ENCODE results near the gene HPD.

GRCh38 chr12:121838126-121838525 is 20.5 kb downstream of the HPD start:
- TF ChIP-seq RAD21 (IDR thresholded peaks at IDR 0.05; ENCODE audit: low read length) (no peak), CTCF (IDR thresholded peaks at IDR 0.05) (no peak), TCF12 (IDR thresholded peaks at IDR 0.05) (no peak), RFX5 (IDR thresholded peaks at IDR 0.05; ENCODE audit: low read length) (no peak), CHD2 (IDR thresholded peaks at IDR 0.05; ENCODE audit: low read length, partially characterized antibody) (no peak), POLR2AphosphoS5 (IDR thresholded peaks at IDR 0.05; ENCODE audit: low read depth, low read length) (no peak), JUND (IDR thresholded peaks at IDR 0.05) (no peak), NRF1 (IDR thresholded peaks at IDR 0.05; ENCODE audit: low read depth, low read length) (no peak), EZH2phosphoT487 (IDR thresholded peaks at IDR 0.05; ENCODE audit: borderline replicate concordance, low read depth) (no peak), MAX (IDR thresholded peaks at IDR 0.05; ENCODE audit: low read depth) (no peak)
